C4-2B (cell line): ENCODE measurements around the gene SHISA7.
"Not testable (repeated sequence)": the region's sequence is repeated elsewhere in the genome, so short reads cannot be mapped to it uniquely, and the experiment has no call there.

Source experiments
- CTCF ChIP-seq: fragments of 450-650 bp; conservative IDR thresholded peaks from 2 replicates; pipeline ENCODE4 v1.5.1; 2017; ENCODE audit warnings: mild to moderate bottlenecking
- ZFX ChIP-seq: fragments of 450-650 bp; IDR thresholded peaks from 2 replicates; pipeline ENCODE4 v1.6.1; 2017

DNA sequence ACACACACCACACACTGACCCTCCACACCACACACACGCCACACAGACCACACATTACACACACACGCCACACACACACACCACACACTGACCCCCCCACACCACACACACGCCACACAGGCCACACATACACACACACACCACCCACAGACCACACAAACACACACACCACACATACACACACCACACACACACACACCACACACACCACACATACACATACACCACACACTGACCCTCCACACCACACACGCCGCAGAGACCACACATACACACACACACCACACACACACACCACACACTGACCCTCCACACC lies 5.0 kb upstream of the SHISA7 start:
- not testable (repeated sequence) for TF ChIP-seq CTCF, ZFX
